Measurements from ENCODE around the gene SELENOP.

The SELENOP gene

GRCh38 chr5:42812620-42813019 lies 928 bp upstream of the SELENOP start:
- H3K4me3 ChIP-seq (ENCODE audit: low read length): no peak overlapping the region

DNA sequence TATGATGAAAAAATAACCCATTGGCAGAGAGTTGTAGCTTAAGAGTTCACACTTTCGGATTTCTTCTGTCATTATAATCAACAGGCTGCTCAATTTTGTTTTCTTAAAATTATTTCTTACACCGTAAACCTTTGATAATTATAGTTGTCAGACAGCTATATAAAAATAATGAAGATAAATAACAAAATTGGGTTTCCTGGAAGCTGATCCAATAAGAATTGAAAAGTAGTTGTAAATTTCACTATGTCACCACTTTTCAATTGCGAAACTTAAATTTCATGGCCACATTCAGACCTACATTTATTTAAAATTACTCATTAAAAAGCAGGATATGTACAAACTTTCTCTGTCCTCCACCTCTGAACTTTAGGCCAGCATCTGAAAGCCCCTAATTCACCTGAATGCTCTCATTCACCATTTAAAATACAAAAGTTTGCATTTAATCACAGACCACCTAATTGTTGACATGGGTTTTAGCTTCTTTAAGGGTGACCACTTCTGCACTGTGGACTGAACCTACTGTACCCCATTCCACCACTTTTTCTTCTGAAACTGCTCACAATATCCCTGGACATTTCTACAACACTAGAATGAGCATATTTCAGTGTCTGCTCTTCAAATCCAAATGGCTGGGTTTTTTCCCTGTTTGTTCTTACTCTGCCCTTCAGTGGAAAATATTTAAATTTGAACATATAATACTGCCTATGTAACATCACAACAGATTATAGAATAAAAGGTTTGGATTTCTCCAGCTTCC lies 680 bp downstream of the SELENOP start:
- DNase-seq (ENCODE audit: low read depth): no peak
- TF ChIP-seq CTCF (conservative IDR thresholded peaks at IDR 0.05; ENCODE audit: low read depth, low read length): no peak
- H3K4me3 ChIP-seq (ENCODE audit: low read length): peak overlapping the region; percentile 36

More at GRCh38 chr5:42812620-42813019, 928 bp upstream of the SELENOP start:
- no peak for DNase-seq (ENCODE audit: low read depth)
- no peak for TF ChIP-seq CTCF (conservative IDR thresholded peaks at IDR 0.05; ENCODE audit: low read depth, low read length)

- TF ChIP-seq CTCF (conservative IDR thresholded peaks at IDR 0.05; ENCODE audit: low read depth, low read length): no peak
- DNase-seq (ENCODE audit: low read depth): no peak
- no peak overlapping the region for H3K4me3 ChIP-seq (ENCODE audit: low read length)
These were observed 2.6 kb downstream of the SELENOP start for GRCh38 chr5:42808888-42809611.

GRCh38 chr5:42807722-42808447 lies 3.8 kb downstream of the SELENOP start:
- DNase-seq (ENCODE audit: low read depth): no peak
- no peak overlapping the region for H3K4me3 ChIP-seq (ENCODE audit: low read length)
- no peak for TF ChIP-seq CTCF (conservative IDR thresholded peaks at IDR 0.05; ENCODE audit: low read depth, low read length)

GRCh38 chr5:42806701-42807262 lies 4.9 kb downstream of the SELENOP start:
- TF ChIP-seq CTCF (conservative IDR thresholded peaks at IDR 0.05; ENCODE audit: low read depth, low read length): no peak
- DNase-seq (ENCODE audit: low read depth): no peak
- no peak overlapping the region for H3K4me3 ChIP-seq (ENCODE audit: low read length)

DNA sequence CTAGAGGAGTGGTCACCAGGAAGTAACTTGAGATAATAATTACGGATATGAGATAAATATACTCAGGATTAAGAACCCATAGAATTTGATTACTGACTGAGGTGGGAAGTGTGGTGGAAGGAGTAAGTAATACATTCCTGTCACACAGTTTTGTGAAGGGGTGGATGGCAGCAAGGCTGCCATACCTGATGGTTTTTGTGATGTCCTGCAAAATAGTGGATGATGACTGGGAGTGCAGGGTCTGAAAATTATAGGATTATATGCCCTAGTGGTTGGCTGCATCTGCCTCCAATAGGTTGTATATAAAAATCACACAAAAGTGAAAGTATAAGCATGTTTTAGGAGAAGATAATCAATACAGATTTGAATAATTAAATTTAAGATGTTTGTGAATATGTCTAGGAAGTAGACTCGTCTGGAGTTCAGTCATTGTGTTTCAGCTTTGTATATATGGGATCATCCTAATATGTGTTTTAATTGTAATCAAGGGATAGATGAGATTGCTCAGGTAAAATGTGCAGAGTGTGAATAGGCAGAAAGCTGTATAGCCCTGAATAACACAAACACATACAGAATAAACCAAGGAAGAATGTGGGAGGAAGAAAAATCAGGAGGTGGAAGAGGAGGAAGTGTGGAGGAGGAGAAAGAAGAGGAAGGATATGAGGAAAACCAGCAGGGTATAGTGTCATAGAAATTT lies 5.5 kb downstream of the SELENOP start:
- no peak overlapping the region for H3K4me3 ChIP-seq (ENCODE audit: low read length)
- TF ChIP-seq CTCF (conservative IDR thresholded peaks at IDR 0.05; ENCODE audit: low read depth, low read length): no peak
- no peak for DNase-seq (ENCODE audit: low read depth)

Measured in retinal pigment epithelial cell (primary cell).